DND-41 (cell line): ENCODE measurements around the gene FSD1L.

Experiments used
- EZH2 ChIP-seq: IDR thresholded peaks from 3 replicates; pipeline ENCODE4 v1.6.1; 2012; ENCODE audit warnings: borderline replicate concordance, low read depth, mild to moderate bottlenecking, moderate library complexity, low read length, inconsistent platforms; ENCODE audit not compliant: severe bottlenecking
- TF ChIP-seq, protein P1 (sequence below): IDR thresholded peaks from 2 replicates; pipeline ENCODE4 v1.5.1; 2012; ENCODE audit warnings: borderline replicate concordance, low read length, moderate library complexity, mild to moderate bottlenecking; ENCODE audit not compliant: poor library complexity, severe bottlenecking; ENCODE audit errors: extremely low read depth

DNA sequence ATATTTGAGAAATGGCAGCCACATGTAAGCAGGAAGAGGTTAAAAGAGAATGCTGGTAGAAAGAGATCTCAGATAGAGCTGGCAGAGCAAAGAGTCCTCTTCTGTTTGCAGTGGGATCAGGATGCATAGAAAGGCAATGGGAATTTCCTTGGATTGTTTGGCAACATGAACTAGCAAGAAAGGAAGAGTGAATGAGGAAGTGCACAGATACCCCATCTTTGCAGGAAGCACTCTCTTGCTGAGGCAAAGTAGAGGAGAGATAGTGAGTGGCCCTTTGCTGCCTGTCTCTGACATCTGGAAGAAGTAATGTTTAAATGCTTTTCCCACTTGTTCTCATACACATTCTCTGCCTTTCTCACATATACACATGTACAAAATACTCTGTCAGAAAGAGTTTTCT lies 124.6 kb downstream of the FSD1L start:
- TF ChIP-seq, protein P1, sequence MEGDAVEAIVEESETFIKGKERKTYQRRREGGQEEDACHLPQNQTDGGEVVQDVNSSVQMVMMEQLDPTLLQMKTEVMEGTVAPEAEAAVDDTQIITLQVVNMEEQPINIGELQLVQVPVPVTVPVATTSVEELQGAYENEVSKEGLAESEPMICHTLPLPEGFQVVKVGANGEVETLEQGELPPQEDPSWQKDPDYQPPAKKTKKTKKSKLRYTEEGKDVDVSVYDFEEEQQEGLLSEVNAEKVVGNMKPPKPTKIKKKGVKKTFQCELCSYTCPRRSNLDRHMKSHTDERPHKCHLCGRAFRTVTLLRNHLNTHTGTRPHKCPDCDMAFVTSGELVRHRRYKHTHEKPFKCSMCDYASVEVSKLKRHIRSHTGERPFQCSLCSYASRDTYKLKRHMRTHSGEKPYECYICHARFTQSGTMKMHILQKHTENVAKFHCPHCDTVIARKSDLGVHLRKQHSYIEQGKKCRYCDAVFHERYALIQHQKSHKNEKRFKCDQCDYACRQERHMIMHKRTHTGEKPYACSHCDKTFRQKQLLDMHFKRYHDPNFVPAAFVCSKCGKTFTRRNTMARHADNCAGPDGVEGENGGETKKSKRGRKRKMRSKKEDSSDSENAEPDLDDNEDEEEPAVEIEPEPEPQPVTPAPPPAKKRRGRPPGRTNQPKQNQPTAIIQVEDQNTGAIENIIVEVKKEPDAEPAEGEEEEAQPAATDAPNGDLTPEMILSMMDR: no peak
- no peak for TF ChIP-seq EZH2
